A549 treated with AZD9567 at 1 μM for 4 hours (cell line): ENCODE data around the gene AGBL4. TPM values are rescaled to one million over a fixed set of nuclear protein-coding genes. Genes with fewer than 3 reads are reported as not detected.

Experiments
- total RNA-seq: library from RNA; stranded (reverse); fragments of 200-300 nt; extraction: Qiagen RNA extraction; gene quantifications from 5 replicates; pipeline ENCODE4 v1.2.3, GENCODE V29; 2022; ENCODE audit not compliant: insufficient read depth

Gene AGBL4
- not detected in 5 replicates for total RNA-seq

DNA sequence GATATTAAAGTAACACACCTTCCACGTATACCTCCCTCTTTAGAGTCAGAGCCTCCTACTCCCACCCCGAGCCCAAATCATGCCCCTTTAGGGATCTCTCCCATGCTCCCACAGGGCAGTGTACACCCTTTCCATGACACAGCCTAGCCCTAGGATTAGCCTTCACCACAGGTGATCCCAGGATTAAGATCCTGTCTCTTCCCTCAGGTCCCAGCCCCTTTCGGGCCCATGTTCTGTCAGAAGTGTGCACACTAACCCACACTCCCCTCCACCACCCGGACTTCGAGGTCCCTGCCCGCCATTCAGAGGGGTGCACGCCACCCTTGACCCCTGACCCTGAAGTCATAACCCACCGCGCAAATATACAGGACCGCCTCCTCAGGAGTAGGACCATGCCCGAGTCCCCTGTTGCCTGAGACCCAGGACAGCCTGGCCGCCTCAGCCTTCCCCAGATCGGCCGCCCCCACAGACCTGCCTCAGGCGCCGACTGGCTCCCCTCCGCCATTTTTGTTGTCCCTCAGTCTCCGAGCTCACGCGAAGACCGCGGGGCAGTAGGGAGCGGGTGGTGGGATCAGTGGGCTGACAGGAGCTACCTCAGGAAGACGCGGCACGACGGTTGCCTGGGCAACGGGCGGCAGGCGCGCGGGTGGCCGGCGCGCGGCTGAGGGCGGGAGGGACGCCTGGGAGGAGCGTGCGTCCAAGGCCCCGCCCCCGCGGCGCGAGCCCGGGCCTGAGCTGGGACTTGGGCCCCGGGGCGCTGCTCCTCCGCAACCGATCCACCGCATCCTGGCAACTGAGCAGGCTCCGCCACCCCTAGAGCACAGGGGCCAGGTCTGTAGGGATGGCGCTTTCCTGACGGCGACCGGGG, at the start of gene AGBL4:
TSS of gene AGBL4 (minus strand) at position 663 of the 868 bp plus-strand sequence.

DNA sequence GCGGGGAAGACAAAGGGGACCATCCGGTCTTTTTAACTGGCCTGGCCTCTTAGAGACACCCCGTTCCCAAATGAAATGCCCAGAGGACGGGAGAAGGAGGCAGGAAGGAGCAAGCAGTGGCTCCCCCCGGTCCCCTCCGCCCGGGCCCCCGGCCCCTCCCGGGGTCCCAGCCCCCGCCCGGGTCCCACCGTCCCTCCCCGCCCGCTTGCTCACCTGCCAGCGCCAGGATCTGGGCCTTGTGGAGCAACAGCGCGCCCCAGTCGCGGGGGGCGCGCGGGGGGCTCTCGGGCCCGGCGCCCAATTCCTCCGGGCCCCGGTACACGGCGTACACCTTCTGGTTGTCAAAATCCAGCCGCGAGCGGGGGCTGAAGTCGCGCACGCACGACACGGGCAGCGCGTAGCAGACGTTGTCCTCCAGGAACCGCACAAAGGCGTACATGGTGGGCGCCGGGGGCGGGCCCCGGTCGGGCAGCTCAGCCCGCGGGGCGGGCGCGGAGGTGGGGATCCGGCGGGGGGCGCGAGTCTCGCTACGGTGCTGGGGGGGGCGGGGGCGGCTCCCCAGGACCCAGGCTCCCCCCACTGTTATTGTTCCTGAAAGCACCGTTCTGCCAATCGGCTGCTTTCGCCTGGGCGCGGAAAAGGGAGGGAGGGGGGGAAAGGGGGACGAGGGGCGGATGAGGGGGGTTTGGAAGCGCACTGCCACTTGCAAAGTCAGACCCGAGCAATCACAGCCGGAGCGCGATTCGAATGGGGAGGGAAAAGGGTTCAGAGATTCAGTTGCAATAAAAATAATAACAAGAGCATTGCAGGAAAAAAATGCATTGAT, 1247.1 kb downstream of the AGBL4 start, which contains the start of gene BEND5:
TSS of gene BEND5 (minus strand) at position 499 of the 826 bp plus-strand sequence. CDS start at position 439, 60 bp downstream.

Other genes starting within 250 kb of the AGBL4 start
- gene ELAVL4, start 85.0 kb upstream of the AGBL4 start, total RNA-seq: not detected in 5 replicates